NCI-H748 (cell line): ENCODE results near the gene ABL1.
"Not testable (repeated sequence)": the region's sequence is repeated elsewhere in the genome, so short reads cannot be mapped to it uniquely, and the experiment has no call there.

Experiments
- DNase-seq: peaks from one replicate; lab custom pipeline; 2025; ENCODE audit not compliant: unreplicated experiment; lab: John Stamatoyannopoulos, UW

Gene ABL1

GRCh38 chr9:130847306-130848217 is 12.5 kb downstream of the ABL1 start:
- DNase-seq, result no peak

- not testable (repeated sequence) for DNase-seq
Measured at GRCh38 chr9:130848514-130848913, 13.5 kb downstream of the ABL1 start.

DNA sequence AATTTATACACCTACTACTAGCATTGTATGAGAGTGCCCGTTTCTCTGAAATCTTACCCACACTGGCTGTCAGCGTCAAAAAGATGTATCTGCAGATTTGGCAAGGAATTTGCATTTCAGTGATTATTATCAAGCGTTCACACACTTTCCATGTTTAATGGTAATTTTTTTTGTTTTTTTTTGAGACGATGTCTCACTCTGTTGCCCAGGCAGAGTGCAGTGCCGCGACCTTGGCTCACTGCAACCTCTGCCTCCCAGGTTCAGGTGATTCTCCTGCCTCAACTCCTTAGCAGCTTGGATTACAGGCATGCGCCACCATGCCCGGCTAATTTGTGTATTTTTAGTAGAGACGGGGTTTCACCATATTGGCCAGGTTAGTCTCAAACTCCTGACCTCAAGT is 14.3 kb downstream of the ABL1 start:
- DNase-seq, result no peak

- no peak for DNase-seq
Measured at GRCh38 chr9:130852801-130853200, 17.7 kb downstream of the ABL1 start.

DNA sequence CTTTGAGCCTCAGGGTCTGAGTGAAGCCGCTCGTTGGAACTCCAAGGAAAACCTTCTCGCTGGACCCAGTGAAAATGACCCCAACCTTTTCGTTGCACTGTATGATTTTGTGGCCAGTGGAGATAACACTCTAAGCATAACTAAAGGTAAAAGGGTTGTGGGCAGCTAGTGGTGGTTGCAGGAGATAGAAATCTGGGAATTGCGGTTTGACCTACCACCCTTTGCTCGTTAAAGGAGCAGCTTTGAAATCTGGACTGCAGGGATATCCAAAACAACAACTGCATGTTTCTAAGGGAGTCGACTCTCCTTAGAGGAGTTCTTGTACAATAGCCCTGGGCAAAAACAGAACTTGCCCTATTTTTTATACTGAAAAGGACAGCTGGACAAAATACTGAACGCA is 19.0 kb downstream of the ABL1 start:
- DNase-seq, result no peak

DNA sequence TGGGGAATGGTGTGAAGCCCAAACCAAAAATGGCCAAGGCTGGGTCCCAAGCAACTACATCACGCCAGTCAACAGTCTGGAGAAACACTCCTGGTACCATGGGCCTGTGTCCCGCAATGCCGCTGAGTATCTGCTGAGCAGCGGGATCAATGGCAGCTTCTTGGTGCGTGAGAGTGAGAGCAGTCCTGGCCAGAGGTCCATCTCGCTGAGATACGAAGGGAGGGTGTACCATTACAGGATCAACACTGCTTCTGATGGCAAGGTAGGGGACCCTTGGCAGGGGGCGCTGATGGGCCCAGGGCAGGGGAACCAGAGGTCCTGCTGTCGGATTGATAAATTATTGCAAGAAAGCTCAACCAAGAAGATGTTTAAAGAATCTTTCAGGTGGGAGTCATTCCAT is 19.8 kb downstream of the ABL1 start:
- no peak for DNase-seq

DNA sequence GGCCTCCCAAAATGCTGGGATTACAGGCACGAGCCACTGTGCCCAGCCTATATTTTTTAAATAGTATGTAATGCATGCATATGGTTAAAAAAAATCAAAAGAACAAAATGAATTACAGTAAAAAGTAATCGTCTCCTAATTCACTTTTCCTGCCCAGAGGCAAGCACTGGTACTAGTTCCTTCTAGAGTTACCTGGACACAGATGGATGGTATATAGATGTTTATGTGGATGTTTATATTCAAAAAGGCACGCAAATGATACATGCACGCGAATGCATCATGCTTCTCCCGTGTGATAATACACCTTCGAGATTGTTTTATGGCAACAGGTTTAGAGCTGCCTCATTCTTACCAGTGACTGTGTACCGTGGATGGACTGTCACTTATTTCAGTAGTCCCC is 21.4 kb downstream of the ABL1 start:
- DNase-seq, result no peak

DNA sequence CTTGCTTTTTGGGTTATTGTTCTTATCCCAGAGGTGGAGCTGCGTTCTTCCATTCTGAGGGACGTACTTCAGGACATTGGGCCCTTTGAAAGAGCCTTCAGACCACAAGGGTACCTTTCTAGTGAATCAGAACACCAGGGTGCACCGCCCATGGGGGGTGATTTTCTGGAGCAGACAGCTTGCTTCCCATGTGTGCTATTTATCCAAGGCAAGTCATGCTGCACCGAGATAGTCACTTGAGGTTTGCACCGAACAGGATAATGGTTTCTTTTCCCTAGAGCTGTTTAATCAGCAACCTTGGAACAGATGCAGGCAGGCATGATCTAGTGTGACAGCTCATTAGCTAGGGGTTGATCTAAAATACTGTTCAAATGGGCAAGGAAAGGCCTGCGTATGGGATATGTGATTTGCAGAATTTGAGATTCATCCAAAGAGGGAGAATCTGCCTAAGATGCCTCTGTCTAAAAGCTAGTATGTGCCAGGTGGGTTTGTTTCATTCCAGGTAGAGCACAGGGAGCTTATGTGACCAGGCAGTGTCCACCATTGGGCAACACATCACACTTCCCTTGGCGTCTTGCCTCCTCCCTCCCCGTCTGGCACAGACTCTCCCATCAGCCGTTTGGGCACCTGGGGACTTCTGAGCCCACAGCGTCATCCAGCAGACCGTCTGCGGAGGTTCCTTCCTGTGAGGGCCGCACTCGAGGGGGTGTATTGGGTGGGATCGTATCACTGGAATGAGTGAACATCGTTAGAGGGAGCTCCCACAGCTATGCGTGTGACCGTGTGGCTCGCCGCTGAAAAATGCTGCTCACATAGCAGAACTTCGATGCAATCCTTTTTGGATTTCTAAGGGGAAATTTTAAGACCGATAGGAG is 23.0 kb downstream of the ABL1 start:
- no peak for DNase-seq

- DNase-seq, result no peak
Measured at GRCh38 chr9:130858739-130859705, 24.0 kb downstream of the ABL1 start.

DNA sequence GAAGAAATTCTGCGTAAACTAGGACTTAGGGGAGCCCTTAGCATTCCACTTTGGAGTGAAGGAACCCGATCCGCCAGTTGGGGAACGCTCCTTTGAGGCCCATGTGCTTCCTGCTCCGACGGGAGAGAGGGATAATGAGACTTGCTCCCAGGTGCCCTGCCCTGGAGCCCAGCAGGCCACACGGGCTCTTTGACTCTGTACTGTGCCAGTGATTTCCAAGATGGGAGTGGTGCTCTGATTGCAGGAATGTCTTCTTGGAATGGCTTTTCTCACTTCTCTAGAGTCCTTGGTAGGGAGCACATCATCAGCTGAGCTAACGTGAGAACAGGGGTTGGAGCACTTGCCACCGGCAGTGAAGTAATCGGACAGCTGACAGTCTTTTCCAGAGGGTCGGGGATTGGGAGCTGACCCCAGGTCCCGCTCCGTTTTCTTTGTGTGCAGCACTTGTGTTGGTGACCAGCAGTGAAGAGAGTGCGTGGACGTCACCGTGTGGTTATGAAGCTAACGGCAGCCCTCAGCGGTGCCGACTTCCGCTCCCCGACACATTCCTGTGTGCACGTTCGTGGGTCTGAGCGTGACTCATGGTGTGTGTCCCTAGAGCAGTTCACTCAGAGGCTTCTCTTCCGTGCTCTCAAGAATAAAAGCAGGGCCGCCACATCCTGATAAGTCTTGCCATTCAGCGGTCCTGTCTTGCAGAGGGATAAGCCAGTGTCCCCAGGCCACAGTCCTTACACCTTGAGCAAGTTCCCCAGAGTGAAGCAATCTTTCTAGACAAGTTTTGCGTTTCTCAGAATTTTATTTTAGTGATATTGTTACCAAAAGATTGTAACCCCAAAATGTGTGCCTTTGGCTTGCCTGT is 25.6 kb downstream of the ABL1 start:
- no peak for DNase-seq

- DNase-seq, result no peak
Measured at GRCh38 chr9:130861372-130862180, 26.5 kb downstream of the ABL1 start.

DNA sequence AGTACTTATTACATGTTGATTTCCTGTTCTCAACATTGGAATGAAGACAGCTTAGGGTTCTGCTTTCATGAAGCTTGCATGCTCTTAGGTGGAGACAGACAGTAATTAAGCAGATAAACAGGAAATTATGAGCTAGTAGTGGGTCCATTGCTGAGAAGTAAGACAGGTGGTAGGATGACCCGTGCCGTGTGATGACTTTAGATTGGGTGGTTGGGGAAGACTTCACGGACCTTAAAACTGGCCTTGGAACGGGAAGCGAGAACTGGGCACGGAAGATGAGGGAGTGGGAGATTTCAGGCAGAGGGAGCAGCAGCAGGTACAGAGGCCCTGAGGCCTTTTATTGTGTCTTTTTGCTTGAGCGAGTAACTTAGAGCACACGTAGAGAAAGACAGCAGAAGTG is 27.2 kb downstream of the ABL1 start:
- no peak for DNase-seq

DNA sequence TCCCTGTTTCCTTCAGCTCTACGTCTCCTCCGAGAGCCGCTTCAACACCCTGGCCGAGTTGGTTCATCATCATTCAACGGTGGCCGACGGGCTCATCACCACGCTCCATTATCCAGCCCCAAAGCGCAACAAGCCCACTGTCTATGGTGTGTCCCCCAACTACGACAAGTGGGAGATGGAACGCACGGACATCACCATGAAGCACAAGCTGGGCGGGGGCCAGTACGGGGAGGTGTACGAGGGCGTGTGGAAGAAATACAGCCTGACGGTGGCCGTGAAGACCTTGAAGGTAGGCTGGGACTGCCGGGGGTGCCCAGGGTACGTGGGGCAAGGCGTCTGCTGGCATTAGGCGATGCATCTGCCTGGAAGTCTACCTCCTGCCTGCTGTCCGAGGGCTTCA is 27.7 kb downstream of the ABL1 start:
- no peak for DNase-seq

GRCh38 chr9:130864541-130864940 is 29.5 kb downstream of the ABL1 start:
- no peak for DNase-seq

DNA sequence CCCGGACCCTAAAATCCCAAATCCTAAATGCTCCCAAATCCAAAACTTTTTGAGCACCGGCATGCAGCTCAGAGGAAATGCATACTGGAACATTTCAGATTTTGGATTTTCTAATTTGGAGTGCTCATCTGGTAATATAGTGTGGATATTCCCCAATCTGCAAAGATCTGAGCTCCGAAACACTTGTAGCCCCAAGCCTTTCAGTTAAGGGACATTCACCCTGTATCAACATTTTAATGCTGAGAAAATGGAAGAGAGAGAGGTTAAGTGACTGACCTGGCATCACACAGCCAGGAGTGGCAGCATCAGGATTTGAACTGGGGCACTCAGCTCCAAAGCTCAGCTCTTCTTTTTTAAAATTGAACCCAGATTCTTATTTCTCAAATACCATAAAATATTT is 30.9 kb downstream of the ABL1 start:
- no peak for DNase-seq

GRCh38 chr9:130866474-130866965 is 31.5 kb downstream of the ABL1 start:
- peak; percentile 91 for DNase-seq

GRCh38 chr9:130867556-130867955 is 32.5 kb downstream of the ABL1 start:
- DNase-seq, result no peak

DNA sequence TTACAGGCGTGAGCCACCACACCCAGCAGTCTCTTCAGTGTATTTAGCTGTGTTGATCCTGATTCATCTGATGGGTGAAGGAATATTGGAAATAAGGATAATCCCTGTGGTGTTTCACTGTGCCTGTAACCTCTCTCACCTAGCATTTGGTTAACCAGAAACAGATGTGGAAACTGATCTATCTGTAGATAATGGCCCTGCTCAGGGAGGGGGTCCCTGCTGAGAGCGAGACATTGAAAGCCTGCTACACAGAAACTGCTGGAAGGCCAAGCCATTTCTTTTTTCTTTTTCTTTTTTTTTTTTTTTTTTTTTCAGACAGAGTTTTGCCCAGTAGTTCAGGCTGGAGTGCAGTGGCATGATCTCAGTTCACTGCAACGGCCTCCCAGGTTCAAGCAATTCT is 33.2 kb downstream of the ABL1 start:
- no peak for DNase-seq

GRCh38 chr9:130869250-130869649 is 34.2 kb downstream of the ABL1 start:
- DNase-seq, result peak; percentile 21
